T-helper 1 cell treated with Interleukin-12 subunit alpha and Interleukin-12 subunit beta and Interleukin-4 antibody, amounts not matched to agents 30 ng/mL and 1 ng/mL, for 36 hours (primary cell): ENCODE results near the gene OSBPL10. TPM values are rescaled to one million over a fixed set of nuclear protein-coding genes. Genes with fewer than 3 reads are reported as not detected.
"Not testable (repeated sequence)": the region's sequence is repeated elsewhere in the genome, so short reads cannot be mapped to it uniquely, and the experiment has no call there.

Experiments used
- intact Hi-C: fragments of 100-400 bp; cut with micrococcal nuclease; formaldehyde crosslinking; loops from one replicate; pipeline ENCODE4 v1.15.1; 2024
- total RNA-seq: library from RNA; stranded (reverse); gene quantifications from 2 replicates; pipeline ENCODE4 v1.2.3, GENCODE V29; 2022

OSBPL10 gene
- total RNA-seq, 1 donor from 2014 or later, result 4.7 TPM

DNA sequence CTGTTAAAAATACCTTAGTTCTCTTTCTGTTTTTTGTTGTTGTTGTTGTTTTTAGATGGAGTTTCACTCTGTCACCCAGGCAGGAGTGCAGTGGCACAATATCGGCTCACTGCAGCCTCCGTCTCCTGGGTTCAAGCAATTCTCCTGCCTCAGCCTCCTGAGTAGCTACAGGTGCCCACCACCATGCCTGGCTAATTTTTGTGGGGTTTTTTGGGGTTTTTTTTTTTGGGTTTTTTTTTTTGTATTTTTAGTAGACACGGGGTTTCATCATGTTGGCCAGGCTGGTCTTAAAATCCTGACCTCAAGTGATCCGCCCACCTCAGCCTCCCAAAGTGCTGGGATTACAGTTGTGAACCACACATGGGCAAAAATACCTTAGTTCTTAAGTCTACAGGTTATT lies 120.4 kb downstream of the OSBPL10 start:
- intact Hi-C loops, result not testable (repeated sequence)

GRCh38 chr3:31859245-31859644 lies 121.8 kb downstream of the OSBPL10 start:
- intact Hi-C loops, result no loop called here

GRCh38 chr3:31858439-31858838 lies 122.6 kb downstream of the OSBPL10 start:
- intact Hi-C loops, result no loop called here

- intact Hi-C loops, result no loop called here
Measured at GRCh38 chr3:31853580-31853979, 127.5 kb downstream of the OSBPL10 start.

GRCh38 chr3:31851278-31851677 lies 129.8 kb downstream of the OSBPL10 start:
- intact Hi-C loops, result no loop called here

DNA sequence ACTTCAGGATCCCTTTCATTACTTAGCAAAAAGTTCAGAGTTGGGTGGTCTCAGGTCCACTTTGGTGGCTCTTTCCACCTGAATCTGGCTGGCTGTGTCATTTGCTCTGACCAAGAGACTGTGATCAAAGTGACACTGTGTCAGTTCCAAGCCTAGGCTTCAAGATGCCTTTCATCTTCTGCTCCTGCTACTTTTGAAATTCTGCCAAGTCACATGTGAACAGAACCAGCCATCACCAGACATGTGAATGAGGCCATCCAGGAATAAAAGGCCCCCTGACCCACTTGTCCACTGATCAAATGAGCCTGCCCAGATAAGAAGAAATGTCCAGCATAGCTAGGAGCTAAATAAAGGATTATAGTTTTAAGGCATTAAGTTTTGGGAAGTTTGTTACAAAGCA lies 132.2 kb downstream of the OSBPL10 start:
- intact Hi-C loops, result no loop called here

DNA sequence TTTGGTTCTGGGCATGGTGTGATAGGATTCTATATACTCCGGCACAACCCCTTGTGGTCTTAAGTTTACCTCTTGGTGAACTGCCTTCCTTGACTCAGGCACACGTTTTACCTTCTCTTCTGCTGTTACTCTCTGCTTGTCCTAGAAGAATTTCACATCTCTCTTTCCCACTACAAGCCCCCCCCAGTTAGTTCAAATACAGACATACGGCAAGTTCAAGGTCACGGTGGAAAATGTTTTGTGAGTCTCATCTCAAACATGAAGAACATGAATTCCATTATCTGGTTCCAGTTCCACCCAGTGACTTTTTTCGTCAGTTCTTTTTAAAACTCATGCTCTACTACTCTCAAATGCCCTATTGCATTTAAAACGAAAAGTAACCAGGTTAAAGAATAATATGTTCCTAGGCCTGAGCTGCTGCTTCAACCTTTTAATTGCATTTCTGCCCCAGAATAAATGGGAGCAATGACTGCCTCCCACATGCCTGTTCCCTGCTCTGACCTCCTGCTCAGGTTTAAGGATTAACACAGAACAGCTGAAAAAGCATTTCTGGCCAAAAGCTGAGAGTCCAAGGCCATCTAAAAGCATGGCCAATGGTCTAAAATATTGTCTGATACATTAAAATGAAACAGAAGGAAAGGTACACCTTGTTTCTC lies 132.8 kb downstream of the OSBPL10 start:
- intact Hi-C loops, result no loop called here

- intact Hi-C loops, result no loop called here
Measured at GRCh38 chr3:31847760-31848159, 133.3 kb downstream of the OSBPL10 start.

DNA sequence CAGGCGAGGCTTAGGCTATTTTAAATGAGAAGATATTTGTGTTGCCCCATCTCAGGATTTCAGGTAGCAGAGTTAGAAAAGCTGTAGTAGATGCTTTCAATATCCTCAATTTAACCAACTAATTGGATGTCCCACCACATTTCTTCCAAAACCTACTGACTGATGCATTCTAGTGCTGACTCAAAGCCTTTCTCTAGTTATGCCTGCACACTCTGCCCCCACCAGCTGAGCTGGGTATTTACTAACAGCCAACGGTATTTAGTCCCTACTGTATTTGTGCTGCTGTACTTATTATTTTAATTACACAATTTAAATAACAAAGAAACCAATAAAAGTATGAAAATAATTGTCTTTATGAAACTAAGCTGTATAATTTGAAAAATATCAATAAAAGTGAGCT lies 139.5 kb downstream of the OSBPL10 start:
- intact Hi-C loops, result no loop called here

DNA sequence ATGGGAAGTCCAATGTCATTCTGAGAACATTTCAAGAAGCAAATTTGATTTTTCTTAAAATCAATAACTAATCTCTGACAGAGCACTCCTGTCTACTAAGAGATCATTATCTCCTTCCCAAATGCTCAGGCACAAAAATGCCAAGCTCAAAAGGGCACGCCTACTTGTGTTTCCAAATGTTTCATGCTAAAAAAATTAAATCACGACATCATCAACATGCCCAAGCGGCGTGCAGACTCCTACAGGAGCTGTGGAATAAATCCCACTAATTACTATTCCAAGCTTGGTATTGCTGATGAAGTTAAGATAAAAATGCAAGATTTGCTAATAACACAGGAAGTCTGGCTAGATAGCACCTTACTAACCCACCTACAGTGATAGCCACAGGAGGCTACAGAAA lies 140.8 kb downstream of the OSBPL10 start:
- intact Hi-C loops, result no loop called here

DNA sequence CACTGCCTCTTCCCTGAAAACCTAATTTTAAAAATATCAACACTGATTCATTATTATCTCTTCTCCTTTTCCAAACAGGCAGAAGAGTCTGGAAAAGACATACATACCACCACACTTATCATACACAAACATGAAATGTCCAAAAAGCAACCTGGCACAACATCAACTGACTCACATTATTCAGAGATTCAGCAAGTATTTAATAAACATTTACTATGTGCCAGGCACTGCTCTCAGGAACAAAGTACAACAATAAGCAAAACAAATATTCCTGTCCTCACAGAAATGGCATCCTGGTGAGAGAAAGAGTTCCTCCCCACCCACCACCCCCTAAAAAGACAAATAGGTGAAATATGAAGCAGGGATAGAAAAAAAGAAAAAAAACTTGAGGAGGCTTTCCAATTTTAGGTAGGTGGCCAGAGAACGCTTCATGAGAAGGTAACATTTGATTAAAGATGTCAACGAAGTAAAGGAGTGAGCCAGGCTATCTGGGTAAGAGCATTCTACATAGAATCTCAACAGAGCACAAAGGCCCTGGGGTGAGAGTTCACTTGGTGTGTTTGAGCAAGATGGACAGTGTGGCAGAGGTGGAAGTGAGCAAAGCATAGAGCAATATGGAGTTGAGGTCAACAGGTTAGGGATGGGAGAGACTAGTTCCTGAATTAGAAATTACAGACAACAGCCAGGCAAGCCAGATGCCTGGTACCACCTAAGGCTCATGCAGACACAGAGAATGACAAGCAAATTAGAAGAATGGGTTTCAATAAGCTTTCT lies 141.7 kb downstream of the OSBPL10 start:
- intact Hi-C loops, result no loop called here

- intact Hi-C loops, result no loop called here
Measured at GRCh38 chr3:31836131-31837075, 144.7 kb downstream of the OSBPL10 start.

DNA sequence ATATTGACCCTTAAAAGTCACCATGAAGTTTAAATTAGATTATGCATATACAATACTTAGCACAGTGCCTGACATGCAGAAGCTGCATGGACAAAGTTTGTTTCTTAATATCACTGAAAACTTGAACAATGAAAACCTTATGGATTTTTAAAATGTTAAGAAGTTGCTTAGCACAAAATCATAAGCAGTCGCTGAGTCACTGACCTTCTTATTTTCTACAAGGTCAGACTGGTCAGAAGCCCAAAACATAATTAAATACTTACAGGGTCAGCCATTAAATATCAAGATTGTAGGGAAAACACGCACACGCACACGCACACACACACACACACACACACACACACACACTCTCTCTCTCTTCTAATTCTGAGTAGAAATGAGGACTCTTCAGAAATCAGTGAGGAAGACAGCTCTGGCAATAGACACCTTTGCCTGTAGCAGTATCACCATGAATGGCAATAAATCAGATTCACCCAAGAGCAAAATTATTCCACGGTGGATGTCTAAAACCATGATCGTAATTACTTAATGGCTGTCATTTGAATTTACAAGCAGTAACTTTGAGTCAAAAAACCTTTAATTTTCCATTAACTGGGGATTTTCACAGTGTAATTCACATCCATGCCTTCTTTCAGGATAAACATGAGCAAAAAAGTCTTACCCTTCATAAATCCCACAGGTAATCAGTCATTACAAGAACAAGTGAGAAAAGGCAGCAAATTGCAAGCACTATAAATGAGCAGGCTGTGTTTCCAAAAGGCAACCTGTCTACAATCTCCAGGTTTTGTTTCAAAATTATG lies 147.5 kb downstream of the OSBPL10 start:
- intact Hi-C loops, result no loop called here

- intact Hi-C loops, result no loop called here
Measured at GRCh38 chr3:31832551-31832950, 148.5 kb downstream of the OSBPL10 start.

DNA sequence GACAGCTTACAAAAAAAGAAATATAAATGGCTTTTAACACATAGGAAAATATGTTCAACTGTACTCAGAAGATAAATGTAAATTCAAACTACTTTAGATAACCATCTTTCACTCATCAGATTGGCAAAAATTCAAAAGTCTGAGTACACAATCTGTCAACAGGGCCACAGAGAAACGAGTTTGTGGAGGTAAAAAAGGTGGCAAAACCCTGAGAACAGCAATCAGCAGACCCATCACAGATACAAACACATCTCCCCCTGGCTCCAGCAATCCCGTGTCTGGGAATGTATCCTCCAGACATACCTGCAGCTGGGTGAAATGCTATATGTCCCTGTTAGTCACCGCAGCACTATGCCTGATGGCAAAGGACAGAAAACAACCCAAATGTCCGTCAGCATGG lies 149.5 kb downstream of the OSBPL10 start:
- intact Hi-C loops, result no loop called here

DNA sequence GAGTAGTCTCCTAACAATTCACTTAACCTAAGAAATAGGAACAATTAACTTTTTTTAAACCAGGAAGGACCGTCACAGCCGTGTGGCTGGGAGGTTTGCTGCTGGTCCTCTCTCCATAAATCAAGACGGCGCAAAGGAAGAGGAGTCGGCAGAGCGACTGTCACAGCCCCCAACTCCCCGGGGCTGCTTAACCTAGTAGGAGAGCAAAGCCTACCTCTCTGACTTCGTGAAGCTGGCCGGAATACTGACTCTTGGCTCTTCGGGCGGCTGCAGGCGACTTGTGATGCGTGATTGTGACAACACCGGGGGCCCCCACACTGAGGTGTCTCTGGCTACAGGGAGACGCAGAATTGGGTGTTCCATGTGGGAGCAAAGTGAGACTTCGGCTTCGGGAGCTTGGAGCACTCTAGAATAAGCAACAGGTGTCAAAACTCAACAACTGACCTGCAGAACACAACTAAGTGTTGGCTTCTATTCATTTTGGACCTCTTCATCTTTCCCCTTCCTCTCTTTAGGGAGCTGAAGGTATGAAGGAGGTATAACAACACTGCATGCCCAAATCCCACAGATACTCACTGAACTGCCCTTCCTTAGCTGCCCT lies 151.1 kb downstream of the OSBPL10 start:
- intact Hi-C loops, result no loop called here

GRCh38 chr3:31829010-31829409 lies 152.1 kb downstream of the OSBPL10 start:
- intact Hi-C loops, result no loop called here

DNA sequence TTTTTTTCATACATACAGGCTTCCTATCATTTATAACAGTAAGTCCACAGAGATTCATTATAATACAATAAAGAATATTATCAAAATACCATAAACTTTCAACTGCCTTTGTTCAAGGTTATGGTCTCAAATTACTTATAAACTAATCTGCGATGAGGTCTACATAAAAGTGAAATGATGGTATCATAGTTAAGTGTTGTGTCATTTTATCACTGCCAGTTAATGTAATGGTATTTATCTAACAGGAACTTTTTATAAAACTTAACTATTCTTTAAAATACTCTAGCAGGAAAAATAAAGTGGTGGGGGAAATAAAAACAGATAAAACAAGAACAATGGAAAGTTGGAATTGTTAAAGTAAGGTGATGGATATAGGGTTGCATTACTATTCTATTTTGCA lies 153.1 kb downstream of the OSBPL10 start:
- intact Hi-C loops, result no loop called here

DNA sequence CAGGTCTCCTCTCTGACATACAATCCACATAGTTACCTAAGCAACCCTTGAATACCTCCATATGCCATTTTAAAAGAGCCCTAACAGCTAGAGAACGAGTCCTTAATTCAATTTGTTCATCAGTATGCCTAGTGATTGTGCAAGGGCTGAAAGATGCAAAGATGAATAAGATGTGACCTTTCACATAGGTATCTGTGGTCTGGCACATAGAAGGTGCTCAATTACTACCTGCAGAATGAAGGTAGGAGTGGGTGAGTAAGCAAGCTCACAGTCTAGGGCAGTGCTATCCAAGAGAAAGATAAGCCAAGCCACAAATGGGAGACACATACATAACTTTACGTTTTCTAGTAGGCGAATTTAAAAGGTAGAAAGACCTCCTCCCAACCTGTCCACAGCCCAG lies 157.9 kb downstream of the OSBPL10 start:
- intact Hi-C loops, result no loop called here

GRCh38 chr3:31821118-31821517 lies 159.9 kb downstream of the OSBPL10 start:
- intact Hi-C loops, result no loop called here

- intact Hi-C loops, result no loop called here
Measured at GRCh38 chr3:31819441-31819840, 161.6 kb downstream of the OSBPL10 start.
